ENCODE data around the gene NOL11. TPM values are rescaled to one million over a fixed set of nuclear protein-coding genes. Genes with fewer than 3 reads are reported as not detected.

The NOL11 gene
- total RNA-seq, 1 experiment from 2014 or later, result 94.9 TPM

Other genes starting within 250 kb of the NOL11 start
- gene BPTF, start 107.6 kb downstream of the NOL11 start, total RNA-seq (2014; rRNA removed; shearing (Covaris generic)), result 52.2 and 65.2 TPM in 2 replicates